Adrenal gland (tissue), 12 donors: ENCODE results near the gene CUX1. TPM values are rescaled to one million over a fixed set of nuclear protein-coding genes. Genes with fewer than 3 reads are reported as not detected.

Experiments
- DNase-seq, 7 donors: peaks; one replicate each; pipeline ENCODE4 v3.0.0-alpha.2; 2019 to 2020
- H3K27ac ChIP-seq, 5 donors: fragments of 200-600 bp; sonication (generic) in 4 of 5; 1 replicate in 3 of 5; 2 replicates in 2 of 5; pipeline versions ENCODE4 v1.5.1 to v1.8.0; 2016 to 2020; ENCODE audit warnings: mild to moderate bottlenecking in 1 of 5
- H3K27me3 ChIP-seq: fragments of 200-600 bp; 2 replicates; pipeline ENCODE4 v1.8.0; 2021
- H3K36me3 ChIP-seq, 2 donors: fragments of 200-600 bp; replicated peaks in 1 of 2; 1 replicate in 1 of 2; 2 replicates in 1 of 2; pipeline versions ENCODE4 v1.5.1 to v1.8.0; 2018 to 2022
- H3K4me1 ChIP-seq, 2 donors: fragments of 200-600 bp; replicated peaks in 1 of 2; 1 replicate in 1 of 2; 2 replicates in 1 of 2; pipeline versions ENCODE4 v1.5.1 to v1.8.0; 2018 to 2021
- H3K4me3 ChIP-seq, 4 donors: fragments of 200-600 bp; sonication (generic) in 3 of 4; one replicate each; pipeline ENCODE4 v1.5.1; 2016 to 2018
- H3K9me3 ChIP-seq, 3 donors: fragments of 200-600 bp; sonication (generic) in 1 of 3; replicated peaks in 1 of 3; 1 replicate in 2 of 3; 2 replicates in 1 of 3; pipeline versions ENCODE4 v1.5.1 to v1.8.0; 2016 to 2021
- CTCF ChIP-seq, 6 experiments: fragments of 450-650 bp in 4 of 6; fragments of 200-600 bp in 2 of 6; sonication (generic) in 1 of 6; IDR thresholded peaks; 1 replicate in 5 of 6; 2 replicates in 1 of 6; pipeline versions ENCODE4 v1.5.1 to v1.8.0; 2016 to 2021; ENCODE audit warnings: antibody characterized with exemption in 6 of 6, mild to moderate bottlenecking in 2 of 6, moderate library complexity in 1 of 6
- POLR2A ChIP-seq, 2 donors: fragments of 450-650 bp; IDR thresholded peaks; one replicate each; pipeline ENCODE4 v1.6.1; 2017; ENCODE audit warnings: antibody characterized with exemption in 2 of 2, mild to moderate bottlenecking in 2 of 2, moderate library complexity in 1 of 2
- WGBS, 4 donors: extraction: QIAGEN DNeasy Blood & Tissue Kit in 2 of 4; methylation state at CpG; one replicate each; pipeline versions ENCODE4 v1.1.5 to v1.1.7; 2013 to 2017; 5-methylcytosine and 5-hydroxymethylcytosine counted together
- intact Hi-C, 2 donors: fragments of 100-400 bp; cut with DNase I; formaldehyde crosslinking; loops; one replicate each; pipeline versions ENCODE4 v1.14.1 to v1.15.0; 2022 to 2023
- polyA plus RNA-seq, 3 donors: library from polyadenylated mRNA; stranded (reverse); fragments of 200-250 nt in 2 of 3; fragments of 350-450 nt in 1 of 3; fragmentation: Illumina TruSeq in 1 of 3; extraction: RNeasy Lipid Tissue Mini Kit (QIAGEN cat#74804) in 1 of 3; gene quantifications; one replicate each; pipeline ENCODE4 v1.2.3, GENCODE V29; 2013 to 2014
- total RNA-seq, 9 donors: library from RNA; depleted of rRNA in 4 of 9; stranded (reverse); fragments of >200 nt in 4 of 9; fragments of 120-200 nt in 1 of 9; fragmentation: NEBNext Ultra II Directional in 1 of 9; extraction: Animal tissue kit (Norgen Biotek cat#: 25700) in 1 of 9; gene quantifications; one replicate each; pipeline versions ENCODE4 v1.1.0 to v1.2.4, GENCODE V29; 2013 to 2023
- donor health status: healthy with polysubstance abuse.
- donor health status: Bipolar disorder and iron deficiency.
- donor health status: DM: yes; HTN: yes; CAD: no.
- donor health status: DM: no; HTN: no; CAD: no.
- donor health status: DM: no; HTN: no; CAD: no.
- donor health status: DM: yes; HTN: yes; CAD: no.

Gene CUX1
- total and polyA plus RNA-seq, 12 donors, result 17.2 to 72.6 (median 58.3) TPM

- WGBS, 4 donors, result 34 to 51% (median 48%) methylated on average over 33 of the region's 33 CpGs
- Histone ChIP-seq H3K4me1 (peaks cover 16 to 32% of the 10 kb centered on the region in 2 donors), H3K9me3 (no peaks in the 10 kb centered on the region), H3K36me3 (no peaks in the 10 kb centered on the region), H3K4me3 (peak overlapping the region in 2 of 4 donors; percentile 9 to 20), H3K27me3 (no peaks in the 10 kb centered on the region), H3K27ac (peak overlapping the region; percentile 27 to 90 (median 73))
- TF ChIP-seq POLR2A (IDR thresholded peaks at IDR 0.05), result peak in 1 of 2 donors; percentile 5
- peak in 5 of 6 experiments; percentile 27 to 51 (median 44) for TF ChIP-seq CTCF (IDR thresholded peaks at IDR 0.05)
- peak; percentile 72 to 88 (median 84) for DNase-seq
- intact Hi-C loops, result no loop called here
Measured at GRCh38 chr7:101856473-101857357, 39.3 kb downstream of the CUX1 start.

- H3K4me1 ChIP-seq, result peaks cover 16 to 32% of the 10 kb centered on the region in 2 donors
- TF ChIP-seq CTCF (IDR thresholded peaks at IDR 0.05) (no peak), POLR2A (IDR thresholded peaks at IDR 0.05) (no peak)
- intact Hi-C loops, result no loop called here
- peak overlapping the region in 3 of 5 donors; percentile 66 to 90 (median 83) for H3K27ac ChIP-seq
- no peaks in the 10 kb centered on the region for H3K36me3 ChIP-seq
- H3K4me3 ChIP-seq, result peak overlapping the region in 1 of 4 donors; percentile 20
- no peaks in the 10 kb centered on the region for H3K27me3 ChIP-seq
- WGBS, 4 donors, result 77 to 85% (median 79%) methylated on average over 11 of the region's 11 CpGs
- no peaks in the 10 kb centered on the region for H3K9me3 ChIP-seq
- no peak for DNase-seq
Measured at GRCh38 chr7:101857358-101857811, 40.0 kb downstream of the CUX1 start.

- Histone ChIP-seq H3K9me3 (no peaks in the 10 kb centered on the region), H3K4me1 (peaks cover 16 to 42% of the 10 kb centered on the region in 2 donors), H3K27ac (peak overlapping the region; percentile 54 to 83 (median 73)), H3K27me3 (no peaks in the 10 kb centered on the region), H3K4me3 (no peak overlapping the region), H3K36me3 (no peaks in the 10 kb centered on the region)
- 69 to 80% (median 74%) methylated on average over 20 of the region's 20 CpGs for WGBS, 4 donors
- intact Hi-C loops, result no loop called here
- TF ChIP-seq CTCF (IDR thresholded peaks at IDR 0.05), result no peak
- no peak for TF ChIP-seq POLR2A (IDR thresholded peaks at IDR 0.05)
- peak in 3 of 7 donors; percentile 24 to 29 (median 25) for DNase-seq
Measured at GRCh38 chr7:101858437-101859385, 41.3 kb downstream of the CUX1 start.
